GM21360 (cell line): Measurements from ENCODE around the gene ABCB8.
"Not testable (repeated sequence)": the region's sequence is repeated elsewhere in the genome, so short reads cannot be mapped to it uniquely, and the experiment has no call there.

Experiments used
- ATAC-seq: cut with Tn5 transposase; IDR thresholded peaks from one replicate; pipeline ENCODE4 v1.9.1; 2021; ENCODE audit warnings: mild to moderate bottlenecking, moderate library complexity; ENCODE audit not compliant: unreplicated experiment

ABCB8 gene

GRCh38 chr7:150997817-150998216, 30.4 kb upstream of the ABCB8 start:
- no peak for ATAC-seq

- ATAC-seq, result no peak
Measured at GRCh38 chr7:150998341-150998740, 29.9 kb upstream of the ABCB8 start.

- ATAC-seq, result no peak
Measured at GRCh38 chr7:150999001-150999400, 29.2 kb upstream of the ABCB8 start.

- no peak for ATAC-seq
Measured at GRCh38 chr7:150999497-151000230, 28.6 kb upstream of the ABCB8 start.

GRCh38 chr7:151000897-151001495, 27.3 kb upstream of the ABCB8 start:
- ATAC-seq, result no peak

GRCh38 chr7:151001546-151001945, 26.7 kb upstream of the ABCB8 start:
- ATAC-seq, result no peak

- ATAC-seq, result no peak
Measured at GRCh38 chr7:151003572-151003971, 24.7 kb upstream of the ABCB8 start.

- no peak for ATAC-seq
Measured at GRCh38 chr7:151005566-151005965, 22.7 kb upstream of the ABCB8 start.

GRCh38 chr7:151006590-151007300, 21.5 kb upstream of the ABCB8 start:
- ATAC-seq, result no peak

GRCh38 chr7:151007469-151007898, 20.8 kb upstream of the ABCB8 start:
- ATAC-seq, result no peak

- no peak for ATAC-seq
Measured at GRCh38 chr7:151008143-151008510, 20.1 kb upstream of the ABCB8 start.

- peak; percentile 62 for ATAC-seq
Measured at GRCh38 chr7:151008511-151009323, 19.5 kb upstream of the ABCB8 start.

- ATAC-seq, result no peak
Measured at GRCh38 chr7:151009327-151010036, 18.8 kb upstream of the ABCB8 start.

GRCh38 chr7:151010037-151010306, 18.3 kb upstream of the ABCB8 start:
- ATAC-seq, result no peak

GRCh38 chr7:151010307-151011096, 17.7 kb upstream of the ABCB8 start:
- no peak for ATAC-seq

GRCh38 chr7:151011097-151011409, 17.2 kb upstream of the ABCB8 start:
- ATAC-seq, result no peak

- ATAC-seq, result not testable (repeated sequence)
Measured at GRCh38 chr7:151011616-151012015, 16.6 kb upstream of the ABCB8 start.

- ATAC-seq, result no peak
Measured at GRCh38 chr7:151012031-151012692, 16.1 kb upstream of the ABCB8 start.

- no peak for ATAC-seq
Measured at GRCh38 chr7:151012911-151013347, 15.3 kb upstream of the ABCB8 start.

- peak; percentile 18 for ATAC-seq
Measured at GRCh38 chr7:151013356-151013732, 14.9 kb upstream of the ABCB8 start.
